Prostate gland (tissue), 2 donors: ENCODE data around the gene MSX2. TPM values are rescaled to one million over a fixed set of nuclear protein-coding genes. Genes with fewer than 3 reads are reported as not detected.

ENCODE experiments used
- DNase-seq: peaks from one replicate; pipeline ENCODE4 v3.0.0-alpha.2; 2019; ENCODE audit warnings: low spot score
- H3K27ac ChIP-seq, 2 donors: fragments of 200-600 bp; sonication (generic); 2 replicates each; pipeline ENCODE4 v1.5.1; 2017 to 2019
- H3K27me3 ChIP-seq: fragments of 200-600 bp; sonication (generic); replicated peaks from 2 replicates; pipeline ENCODE4 v1.5.1; 2019; ENCODE audit not compliant: insufficient read depth
- H3K36me3 ChIP-seq, 2 donors: fragments of 200-600 bp; sonication (generic); 1 replicate in 1 of 2; 2 replicates in 1 of 2; pipeline versions ENCODE4 v1.5.1 to v1.8.1; 2017 to 2019
- H3K4me1 ChIP-seq: fragments of 200-600 bp; sonication (generic); replicated peaks from 2 replicates; pipeline ENCODE4 v1.5.1; 2019
- H3K4me3 ChIP-seq, 2 donors: fragments of 200-600 bp; sonication (generic); 2 replicates each; pipeline ENCODE4 v1.5.1; 2017 to 2019
- H3K9me3 ChIP-seq: fragments of 200-600 bp; sonication (generic); 2 replicates; pipeline ENCODE4 v1.5.1; 2017
- CTCF ChIP-seq, 4 experiments: fragments of 200-600 bp in 2 of 4; fragments of 450-650 bp in 2 of 4; sonication (generic) in 2 of 4; IDR thresholded peaks; 1 replicate in 3 of 4; 2 replicates in 1 of 4; pipeline ENCODE4 v1.5.1; 2016 to 2019; ENCODE audit warnings: antibody characterized with exemption in 4 of 4, mild to moderate bottlenecking in 2 of 4, moderate library complexity in 2 of 4
- POLR2A ChIP-seq: fragments of 450-650 bp; IDR thresholded peaks from one replicate; pipeline ENCODE4 v1.6.1; 2016; ENCODE audit warnings: antibody characterized with exemption, mild to moderate bottlenecking
- POLR2AphosphoS5 ChIP-seq: sonication (generic); formaldehyde crosslinking; IDR thresholded peaks from one replicate; pipeline ENCODE4 v1.6.1; 2017; ENCODE audit warnings: antibody characterized with exemption
- WGBS: methylation state at CpG from one replicate; pipeline ENCODE4 v1.1.5; 2018; 5-methylcytosine and 5-hydroxymethylcytosine counted together
- intact Hi-C: fragments of 100-400 bp; cut with DNase I; formaldehyde crosslinking; loops from one replicate; pipeline ENCODE4 v1.14.2; 2022
- total RNA-seq, 2 donors: library from RNA; depleted of rRNA; stranded (reverse); fragments of >200 nt; gene quantifications; one replicate each; pipeline ENCODE4 v1.1.0, GENCODE V29; 2016

The MSX2 gene
- total RNA-seq: 10 to 100 TPM in 1 of 2 donors, 1 to 10 TPM in 1; 7.1 to 36.4 TPM

DNA sequence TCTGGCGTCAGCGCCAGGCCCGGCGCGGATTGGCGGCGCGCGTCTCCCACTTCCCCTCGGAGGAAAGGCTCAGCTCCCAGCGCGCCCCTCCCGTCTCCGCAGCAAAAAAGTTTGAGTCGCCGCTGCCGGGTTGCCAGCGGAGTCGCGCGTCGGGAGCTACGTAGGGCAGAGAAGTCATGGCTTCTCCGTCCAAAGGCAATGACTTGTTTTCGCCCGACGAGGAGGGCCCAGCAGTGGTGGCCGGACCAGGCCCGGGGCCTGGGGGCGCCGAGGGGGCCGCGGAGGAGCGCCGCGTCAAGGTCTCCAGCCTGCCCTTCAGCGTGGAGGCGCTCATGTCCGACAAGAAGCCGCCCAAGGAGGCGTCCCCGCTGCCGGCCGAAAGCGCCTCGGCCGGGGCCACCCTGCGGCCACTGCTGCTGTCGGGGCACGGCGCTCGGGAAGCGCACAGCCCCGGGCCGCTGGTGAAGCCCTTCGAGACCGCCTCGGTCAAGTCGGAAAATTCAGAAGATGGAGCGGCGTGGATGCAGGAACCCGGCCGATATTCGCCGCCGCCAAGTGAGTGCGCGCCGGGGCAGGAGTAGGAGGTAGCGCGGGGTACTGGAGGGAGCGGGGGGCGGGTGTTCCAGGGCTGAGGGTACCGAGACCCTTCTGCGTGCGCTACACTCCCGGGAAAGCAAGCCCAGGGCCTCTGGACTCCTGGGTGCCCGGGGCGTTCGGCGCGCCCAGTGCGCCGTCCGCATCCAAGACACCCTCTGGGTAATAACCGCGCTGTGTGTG lies at the start of gene MSX2:
Gene MSX2 (plus strand): TSS at position 99 of the 777 bp plus-strand sequence. CDS start 78 bp downstream, at position 177.
- Histone ChIP-seq H3K4me1 (no peaks in the 10 kb centered on the region), H3K36me3 (no peaks in the 10 kb centered on the region), H3K27ac (peak within 1 kb of the TSS; percentile 70), H3K27me3 (peaks cover 7% of the 10 kb centered on the region), H3K9me3 (no peaks in the 10 kb centered on the region), H3K4me3 (peak within 1 kb of the TSS; percentile 55 to 59)
- intact Hi-C loops: loop anchor here (5.0 kb wide), 1 partner anchor 152 kb away; no protein-coding TSS in a partner anchor
- DNase-seq: peak; percentile 94
- under 1% methylated on average over 75 of the region's 87 CpGs for WGBS
- TF ChIP-seq CTCF (IDR thresholded peaks at IDR 0.05): peak in 1 of 4 experiments; percentile 6
- TF ChIP-seq POLR2AphosphoS5: peak; percentile 89
- peak; percentile 87 for TF ChIP-seq POLR2A

GRCh38 chr5:174675110-174675509 lies 49.3 kb upstream of the MSX2 start:
- no peaks in the 10 kb centered on the region for H3K9me3 ChIP-seq
- TF ChIP-seq POLR2A: no peak
- TF ChIP-seq CTCF (IDR thresholded peaks at IDR 0.05): no peak
- H3K4me3 ChIP-seq: no peak overlapping the region
- WGBS: 50% methylated on average over 2 of the region's 2 CpGs
- intact Hi-C loops: no loop called here
- DNase-seq: no peak
- no peak overlapping the region for H3K27ac ChIP-seq
- no peaks in the 10 kb centered on the region for H3K36me3 ChIP-seq
- H3K4me1 ChIP-seq: no peaks in the 10 kb centered on the region
- no peaks in the 10 kb centered on the region for H3K27me3 ChIP-seq

DNA sequence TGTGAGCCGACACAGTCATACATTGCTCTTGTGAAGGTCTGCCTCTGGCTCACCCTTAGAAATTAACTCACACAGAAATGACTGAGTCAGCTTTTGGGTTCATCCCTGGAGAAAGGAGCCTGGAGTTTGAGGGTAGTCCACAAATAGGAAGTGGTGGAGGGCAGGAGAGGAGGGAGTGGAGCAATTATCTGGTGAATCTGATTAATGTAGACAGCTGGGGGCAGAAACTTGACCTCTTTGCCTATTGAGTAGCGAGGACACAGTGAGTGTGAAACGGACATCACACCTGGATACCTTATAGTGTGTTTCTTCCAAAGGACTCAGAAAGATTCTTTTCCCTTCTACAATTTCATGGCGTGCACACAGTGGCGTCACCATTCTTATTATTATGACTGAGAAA lies 48.5 kb upstream of the MSX2 start:
- TF ChIP-seq CTCF (IDR thresholded peaks at IDR 0.05) (no peak), POLR2A (no peak), POLR2AphosphoS5 (no peak)
- WGBS: 75% methylated on average over 5 of the region's 5 CpGs
- no peak for DNase-seq

DNA sequence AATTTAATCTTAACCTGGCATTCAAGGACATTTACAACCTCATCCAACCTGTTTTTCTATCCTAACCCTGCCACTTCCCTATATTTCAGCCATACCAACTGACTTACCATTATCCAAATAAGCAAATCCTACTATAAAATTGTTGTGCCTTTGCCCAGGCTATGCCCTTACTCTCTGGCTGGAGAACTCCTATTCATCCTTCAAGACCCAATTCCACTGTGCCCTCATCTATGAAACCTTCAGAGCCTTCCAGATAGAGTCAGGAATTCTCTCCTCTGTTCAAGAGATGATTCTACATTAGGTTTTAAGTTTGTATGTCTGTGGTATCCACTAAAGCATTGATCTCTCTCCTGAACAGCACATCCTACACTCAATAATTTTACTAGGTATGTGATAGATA lies 46.3 kb upstream of the MSX2 start:
- no peaks in the 10 kb centered on the region for H3K4me1 ChIP-seq
- no peaks in the 10 kb centered on the region for H3K9me3 ChIP-seq
- no peak overlapping the region for H3K27ac ChIP-seq
- H3K27me3 ChIP-seq: no peaks in the 10 kb centered on the region
- TF ChIP-seq POLR2AphosphoS5: no peak
- no peak for TF ChIP-seq CTCF (IDR thresholded peaks at IDR 0.05)
- TF ChIP-seq POLR2A: no peak
- H3K36me3 ChIP-seq: no peaks in the 10 kb centered on the region
- DNase-seq: no peak
- H3K4me3 ChIP-seq: no peak overlapping the region
- intact Hi-C loops: no loop called here

More for the DNA sequence above, 48.5 kb upstream of the MSX2 start:
- no peaks in the 10 kb centered on the region for H3K9me3 ChIP-seq
- no peak overlapping the region for H3K4me3 ChIP-seq
- H3K27me3 ChIP-seq: no peaks in the 10 kb centered on the region
- no peaks in the 10 kb centered on the region for H3K36me3 ChIP-seq
- intact Hi-C loops: no loop called here
- H3K27ac ChIP-seq: no peak overlapping the region
- no peaks in the 10 kb centered on the region for H3K4me1 ChIP-seq
